ENCODE results near the gene GABRB3. TPM values are rescaled to one million over a fixed set of nuclear protein-coding genes. Genes with fewer than 3 reads are reported as not detected.

Gene GABRB3
- total RNA-seq, 2 donors from 2014 or later, result 3.6 to 7.3 TPM

- H3K36me3 ChIP-seq (replicated peaks in 1 of 2; ENCODE audit: insufficient read depth in 1 of 2, low read depth in 2 of 2), result no peaks in the 10 kb centered on the region
- H3K9me3 ChIP-seq, result no peaks in the 10 kb centered on the region
- 61 to 70% methylated on average over 11 of the region's 11 CpGs for WGBS, 2 donors
- peaks cover 5% of the 10 kb centered on the region for H3K4me1 ChIP-seq
- no peaks in the 10 kb centered on the region for H3K27me3 ChIP-seq
- no peak overlapping the region for H3K4me3 ChIP-seq
- intact Hi-C loops (cut with DNase I), result no loop called here
- H3K27ac ChIP-seq, result no peak overlapping the region
- TF ChIP-seq CTCF (IDR thresholded peaks at IDR 0.05), result no peak
- TF ChIP-seq POLR2A (IDR thresholded peaks at IDR 0.05), result no peak
- DNase-seq (no peak), ATAC-seq (no peak)
Measured at GRCh38 chr15:26665957-26666791, 106.7 kb downstream of the GABRB3 start.

- WGBS, 2 donors, result 35 to 48% methylated on average over 6 of the region's 6 CpGs
- no peak for DNase-seq
- TF ChIP-seq CTCF (IDR thresholded peaks at IDR 0.05), result no peak
- TF ChIP-seq POLR2A (IDR thresholded peaks at IDR 0.05), result no peak
- no peaks in the 10 kb centered on the region for H3K4me1 ChIP-seq
- ATAC-seq, result no peak
- H3K9me3 ChIP-seq, result no peaks in the 10 kb centered on the region
- H3K27ac ChIP-seq, result no peak overlapping the region
- H3K36me3 ChIP-seq (replicated peaks in 1 of 2; ENCODE audit: insufficient read depth in 1 of 2, low read depth in 2 of 2), result no peaks in the 10 kb centered on the region
- intact Hi-C loops (cut with DNase I), result no loop called here
- no peaks in the 10 kb centered on the region for H3K27me3 ChIP-seq
- H3K4me3 ChIP-seq, result no peak overlapping the region
Measured at GRCh38 chr15:26662283-26662682, 110.6 kb downstream of the GABRB3 start.

GRCh38 chr15:26661748-26662147 is 111.1 kb downstream of the GABRB3 start:
- intact Hi-C loops (cut with DNase I), result no loop called here
- ATAC-seq, result no peak
- H3K36me3 ChIP-seq (replicated peaks in 1 of 2; ENCODE audit: insufficient read depth in 1 of 2, low read depth in 2 of 2), result no peaks in the 10 kb centered on the region
- DNase-seq, result no peak
- no peaks in the 10 kb centered on the region for H3K4me1 ChIP-seq
- WGBS, 2 donors, result 63 to 65% methylated on average over 7 of the region's 7 CpGs
- H3K4me3 ChIP-seq, result no peak overlapping the region
- no peaks in the 10 kb centered on the region for H3K9me3 ChIP-seq
- no peak overlapping the region for H3K27ac ChIP-seq
- no peaks in the 10 kb centered on the region for H3K27me3 ChIP-seq
- TF ChIP-seq CTCF (IDR thresholded peaks at IDR 0.05), result no peak
- no peak for TF ChIP-seq POLR2A (IDR thresholded peaks at IDR 0.05)

- 60 to 65% methylated on average over 3 of the region's 3 CpGs for WGBS, 2 donors
- TF ChIP-seq CTCF (IDR thresholded peaks at IDR 0.05) (no peak), POLR2A (IDR thresholded peaks at IDR 0.05) (no peak)
- no peaks in the 10 kb centered on the region for H3K27me3 ChIP-seq
Measured at GRCh38 chr15:26661107-26661506, 111.8 kb downstream of the GABRB3 start.

GRCh38 chr15:26660241-26660640 is 112.6 kb downstream of the GABRB3 start:
- Histone ChIP-seq H3K36me3 (replicated peaks in 1 of 2; ENCODE audit: insufficient read depth in 1 of 2, low read depth in 2 of 2) (no peaks in the 10 kb centered on the region), H3K27ac (no peak overlapping the region), H3K4me1 (no peaks in the 10 kb centered on the region), H3K27me3 (no peaks in the 10 kb centered on the region), H3K4me3 (no peak overlapping the region), H3K9me3 (no peaks in the 10 kb centered on the region)
- intact Hi-C loops (cut with DNase I), result no loop called here
- no peak for ATAC-seq
- no peak for DNase-seq
- WGBS, 2 donors, result 62 to 67% methylated on average over 6 of the region's 6 CpGs
- TF ChIP-seq CTCF (IDR thresholded peaks at IDR 0.05) (no peak), POLR2A (IDR thresholded peaks at IDR 0.05) (no peak)

More at GRCh38 chr15:26661107-26661506, 111.8 kb downstream of the GABRB3 start:
- no peaks in the 10 kb centered on the region for H3K4me1 ChIP-seq
- no peak overlapping the region for H3K27ac ChIP-seq
- no peak for ATAC-seq
- no peak for DNase-seq
- no peaks in the 10 kb centered on the region for H3K36me3 ChIP-seq (replicated peaks in 1 of 2; ENCODE audit: insufficient read depth in 1 of 2, low read depth in 2 of 2)
- intact Hi-C loops (cut with DNase I), result no loop called here
- no peaks in the 10 kb centered on the region for H3K9me3 ChIP-seq
- H3K4me3 ChIP-seq, result no peak overlapping the region
